ENCODE measurements around the gene ADCY2.

The ADCY2 gene

DNA sequence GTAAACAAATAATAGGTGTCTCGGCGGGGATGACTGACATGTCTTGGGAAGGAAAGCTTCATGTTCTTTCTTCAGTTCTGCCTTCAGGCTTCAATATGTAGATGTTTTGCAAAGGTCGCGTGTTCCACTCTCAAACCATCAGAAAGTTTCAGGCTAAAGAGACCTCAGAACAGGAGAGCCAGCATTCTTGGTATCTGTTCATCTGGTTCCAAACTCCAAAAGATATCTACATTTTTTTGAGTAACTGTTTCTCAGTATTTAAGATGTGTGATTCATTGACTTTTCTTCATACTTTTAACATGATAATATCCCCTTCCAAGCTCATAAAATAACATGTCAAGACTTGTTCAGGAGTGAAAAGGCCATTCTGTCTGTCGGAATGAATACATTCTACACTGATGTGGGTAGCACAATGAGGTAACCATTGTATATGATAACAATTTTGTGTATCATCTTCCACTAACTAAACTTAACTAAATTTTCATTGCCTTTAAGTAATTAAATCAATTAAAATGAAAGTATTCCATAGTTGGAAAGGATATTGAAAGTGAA is 271.4 kb downstream of the ADCY2 start:
- Histone ChIP-seq H3K36me3 (ENCODE audit: control insufficient read depth, insufficient read depth, low read length) (no peaks in the 10 kb centered on the region), H3K4me3 (replicated peaks; ENCODE audit: low read depth, low read length) (no peak overlapping the region), H3K27me3 (replicated peaks; ENCODE audit: control insufficient read depth, insufficient read depth, low read length) (no peaks in the 10 kb centered on the region)
- TF ChIP-seq, protein P1, sequence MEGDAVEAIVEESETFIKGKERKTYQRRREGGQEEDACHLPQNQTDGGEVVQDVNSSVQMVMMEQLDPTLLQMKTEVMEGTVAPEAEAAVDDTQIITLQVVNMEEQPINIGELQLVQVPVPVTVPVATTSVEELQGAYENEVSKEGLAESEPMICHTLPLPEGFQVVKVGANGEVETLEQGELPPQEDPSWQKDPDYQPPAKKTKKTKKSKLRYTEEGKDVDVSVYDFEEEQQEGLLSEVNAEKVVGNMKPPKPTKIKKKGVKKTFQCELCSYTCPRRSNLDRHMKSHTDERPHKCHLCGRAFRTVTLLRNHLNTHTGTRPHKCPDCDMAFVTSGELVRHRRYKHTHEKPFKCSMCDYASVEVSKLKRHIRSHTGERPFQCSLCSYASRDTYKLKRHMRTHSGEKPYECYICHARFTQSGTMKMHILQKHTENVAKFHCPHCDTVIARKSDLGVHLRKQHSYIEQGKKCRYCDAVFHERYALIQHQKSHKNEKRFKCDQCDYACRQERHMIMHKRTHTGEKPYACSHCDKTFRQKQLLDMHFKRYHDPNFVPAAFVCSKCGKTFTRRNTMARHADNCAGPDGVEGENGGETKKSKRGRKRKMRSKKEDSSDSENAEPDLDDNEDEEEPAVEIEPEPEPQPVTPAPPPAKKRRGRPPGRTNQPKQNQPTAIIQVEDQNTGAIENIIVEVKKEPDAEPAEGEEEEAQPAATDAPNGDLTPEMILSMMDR (IDR thresholded peaks at IDR 0.05; ENCODE audit: insufficient read depth, low read length, poor library complexity, severe bottlenecking): no peak
- DNase-seq (ENCODE audit: extremely low read depth, insufficient read length): no peak

DNA sequence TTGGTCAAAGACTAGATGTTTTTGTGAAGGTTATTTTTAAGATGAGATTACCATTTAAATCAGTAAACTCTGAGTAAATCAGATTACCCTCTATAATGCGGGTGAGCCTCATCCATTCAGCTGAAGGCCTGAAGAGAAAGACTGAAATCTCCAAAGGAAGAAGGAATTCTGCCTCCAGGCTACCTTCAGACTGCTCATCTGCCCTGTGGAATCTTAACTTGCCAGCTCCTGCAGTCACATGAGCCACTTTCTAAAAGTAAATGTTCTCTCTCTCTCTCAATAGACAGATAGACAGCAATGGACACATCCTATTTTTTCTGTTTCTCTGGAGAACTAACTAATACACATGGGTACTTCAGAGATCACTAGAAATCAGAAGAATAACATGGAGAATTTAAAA is 272.2 kb downstream of the ADCY2 start:
- no peak overlapping the region for H3K4me3 ChIP-seq (replicated peaks; ENCODE audit: low read depth, low read length)
- DNase-seq (ENCODE audit: extremely low read depth, insufficient read length): no peak
- no peaks in the 10 kb centered on the region for H3K36me3 ChIP-seq (ENCODE audit: control insufficient read depth, insufficient read depth, low read length)
- TF ChIP-seq, protein P1 (IDR thresholded peaks at IDR 0.05; ENCODE audit: insufficient read depth, low read length, poor library complexity, severe bottlenecking): no peak
- H3K27me3 ChIP-seq (replicated peaks; ENCODE audit: control insufficient read depth, insufficient read depth, low read length): no peaks in the 10 kb centered on the region

DNA sequence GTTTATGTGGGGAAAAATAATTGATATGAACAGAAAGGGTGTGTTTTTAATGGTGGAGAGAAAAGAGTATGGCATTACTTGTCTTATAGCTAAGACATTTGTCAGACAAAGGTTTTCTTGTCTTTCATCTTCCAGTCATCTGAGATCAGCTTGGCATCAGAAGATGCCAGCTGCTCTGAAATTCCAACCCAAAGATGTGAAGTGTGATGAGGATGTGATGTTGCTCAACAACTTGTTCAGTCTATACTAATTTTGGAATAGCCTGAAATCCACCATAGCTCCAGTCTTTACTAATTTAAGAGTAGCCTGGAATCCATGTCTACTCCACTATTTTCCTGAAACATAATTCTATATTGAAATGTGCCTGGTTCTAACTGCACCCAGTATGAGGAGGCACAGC is 272.7 kb downstream of the ADCY2 start:
- no peaks in the 10 kb centered on the region for H3K36me3 ChIP-seq (ENCODE audit: control insufficient read depth, insufficient read depth, low read length)
- H3K4me3 ChIP-seq (replicated peaks; ENCODE audit: low read depth, low read length): no peak overlapping the region
- no peak for DNase-seq (ENCODE audit: extremely low read depth, insufficient read length)
- TF ChIP-seq, protein P1 (IDR thresholded peaks at IDR 0.05; ENCODE audit: insufficient read depth, low read length, poor library complexity, severe bottlenecking): no peak
- no peaks in the 10 kb centered on the region for H3K27me3 ChIP-seq (replicated peaks; ENCODE audit: control insufficient read depth, insufficient read depth, low read length)

DNA sequence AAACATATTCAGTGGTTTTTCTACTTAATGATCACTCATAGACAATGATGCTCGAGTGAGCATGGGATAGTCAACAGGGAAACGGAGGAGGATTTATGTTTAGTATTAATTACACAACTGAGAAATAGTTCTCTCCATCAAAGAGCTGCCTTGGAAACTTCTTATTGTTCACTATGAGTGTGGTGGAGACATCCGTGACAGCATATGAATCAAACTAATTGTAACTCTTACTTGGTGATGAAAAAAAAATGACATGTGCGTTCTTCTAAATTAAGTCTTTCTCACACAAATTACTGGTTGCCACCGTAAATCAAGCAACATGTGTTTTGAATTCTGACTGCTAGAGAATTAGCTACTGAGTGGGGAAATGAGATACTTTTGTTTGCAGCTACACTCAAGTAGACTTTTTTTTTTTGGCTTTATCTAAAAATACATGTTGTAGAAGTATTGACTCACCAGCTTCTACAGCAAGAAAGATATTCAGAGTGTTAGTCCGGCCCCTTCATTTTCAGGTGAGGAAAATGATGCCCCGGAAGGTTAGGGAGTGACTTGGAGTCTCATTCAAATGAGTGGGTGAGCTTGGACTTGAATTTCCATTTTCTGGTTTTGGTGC is 275.5 kb downstream of the ADCY2 start:
- H3K36me3 ChIP-seq (ENCODE audit: control insufficient read depth, insufficient read depth, low read length): no peaks in the 10 kb centered on the region
- no peak for DNase-seq (ENCODE audit: extremely low read depth, insufficient read length)
- no peaks in the 10 kb centered on the region for H3K27me3 ChIP-seq (replicated peaks; ENCODE audit: control insufficient read depth, insufficient read depth, low read length)
- H3K4me3 ChIP-seq (replicated peaks; ENCODE audit: low read depth, low read length): no peak overlapping the region
- TF ChIP-seq, protein P1 (IDR thresholded peaks at IDR 0.05; ENCODE audit: insufficient read depth, low read length, poor library complexity, severe bottlenecking): no peak

DNA sequence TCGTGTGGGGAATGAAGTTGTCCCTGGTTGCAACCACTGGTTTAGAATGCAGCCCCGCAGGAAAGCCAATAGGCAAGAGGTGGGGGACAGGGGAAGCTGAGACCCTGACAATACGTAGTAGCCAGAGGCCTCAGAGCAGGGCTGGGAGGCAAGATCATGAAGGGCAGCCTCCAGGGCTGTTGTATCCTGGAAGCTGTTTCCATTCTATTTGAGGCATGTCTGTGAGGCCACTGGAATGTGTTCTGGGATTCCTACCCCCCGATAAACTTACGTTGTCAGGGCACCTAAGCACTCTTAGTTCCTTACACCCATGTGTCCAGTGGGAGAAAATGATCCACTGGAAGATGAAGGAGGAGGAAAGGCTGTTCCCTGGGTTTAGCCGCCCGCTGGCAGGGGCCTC is 277.7 kb downstream of the ADCY2 start:
- H3K27me3 ChIP-seq (replicated peaks; ENCODE audit: control insufficient read depth, insufficient read depth, low read length): no peaks in the 10 kb centered on the region
- TF ChIP-seq, protein P1 (IDR thresholded peaks at IDR 0.05; ENCODE audit: insufficient read depth, low read length, poor library complexity, severe bottlenecking): no peak
- no peaks in the 10 kb centered on the region for H3K36me3 ChIP-seq (ENCODE audit: control insufficient read depth, insufficient read depth, low read length)
- no peak for DNase-seq (ENCODE audit: extremely low read depth, insufficient read length)
- H3K4me3 ChIP-seq (replicated peaks; ENCODE audit: low read depth, low read length): no peak overlapping the region

DNA sequence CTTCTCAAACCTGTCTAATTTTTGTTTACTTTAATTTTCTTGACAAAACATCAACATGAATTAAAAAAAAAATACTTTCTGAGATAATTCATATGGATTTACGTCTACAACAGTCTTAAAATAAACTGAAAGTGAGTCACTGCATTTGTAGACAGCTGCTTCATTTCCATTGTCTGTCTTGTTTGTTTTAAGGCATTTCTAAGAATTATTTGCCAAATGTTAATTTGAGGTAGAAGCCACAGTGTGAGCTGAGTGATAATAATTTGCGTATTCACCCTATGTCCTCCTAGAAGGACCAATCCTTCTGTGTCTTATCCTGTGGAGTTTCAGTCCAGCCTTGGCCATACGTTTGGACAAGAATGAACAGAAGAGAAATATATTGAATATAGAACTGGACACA is 280.5 kb downstream of the ADCY2 start:
- H3K36me3 ChIP-seq (ENCODE audit: control insufficient read depth, insufficient read depth, low read length): no peaks in the 10 kb centered on the region
- H3K27me3 ChIP-seq (replicated peaks; ENCODE audit: control insufficient read depth, insufficient read depth, low read length): no peaks in the 10 kb centered on the region
- TF ChIP-seq, protein P1 (IDR thresholded peaks at IDR 0.05; ENCODE audit: insufficient read depth, low read length, poor library complexity, severe bottlenecking): no peak
- H3K4me3 ChIP-seq (replicated peaks; ENCODE audit: low read depth, low read length): no peak overlapping the region
- no peak for DNase-seq (ENCODE audit: extremely low read depth, insufficient read length)

Data from GM06990 (cell line).